Stimulated activated CD8-positive, alpha-beta memory T cell treated with anti-CD3 and anti-CD28 coated beads, Interleukin-15, amount 100 ng/mL, for 48 hours (primary cell): ENCODE results near the gene C1QTNF9.
"Not testable (repeated sequence)": the region's sequence is repeated elsewhere in the genome, so short reads cannot be mapped to it uniquely, and the experiment has no call there.

Experiments used
- DNase-seq, 2 donors: peaks; one replicate each; pipeline ENCODE4 v3.0.0-alpha.2; 2020; ENCODE audit warnings: low read depth in 2 of 2

The C1QTNF9 gene

GRCh38 chr13:24309300-24309699 lies at the start of gene C1QTNF9:
Gene C1QTNF9, plus strand, starts transcription at chr13:24309580. Its CDS starts 6,424 bp downstream, at chr13:24316004.
- not testable (repeated sequence) for DNase-seq

- no peak for DNase-seq
Observed at GRCh38 chr13:24261566-24261965, 47.8 kb upstream of the C1QTNF9 start.

- no peak for DNase-seq
Observed at GRCh38 chr13:24263632-24264031, 45.7 kb upstream of the C1QTNF9 start.

- DNase-seq, result peak; percentile 71
Observed at GRCh38 chr13:24264976-24265375, 44.4 kb upstream of the C1QTNF9 start.

GRCh38 chr13:24265453-24265852 lies 43.9 kb upstream of the C1QTNF9 start:
- DNase-seq, result no peak

DNA sequence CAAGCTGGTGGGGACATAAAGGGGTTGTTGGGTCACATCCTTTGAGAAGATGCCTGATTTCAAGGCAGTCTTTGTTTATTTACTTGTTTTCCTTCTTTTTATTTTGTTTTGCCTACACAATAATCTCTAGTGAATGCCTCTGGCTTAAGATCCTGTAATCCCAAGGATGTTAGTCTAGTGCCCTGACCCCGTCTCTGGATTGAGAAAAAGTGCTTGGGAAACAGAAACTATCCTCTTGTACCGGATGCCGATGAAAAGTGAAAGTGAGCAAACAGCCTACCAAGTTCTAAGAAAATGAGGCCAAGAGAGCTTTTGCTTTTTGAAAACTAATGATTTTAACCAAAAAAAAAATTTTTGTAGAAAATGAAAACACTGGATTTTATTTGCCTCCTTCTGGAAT lies 42.1 kb upstream of the C1QTNF9 start:
- DNase-seq, result no peak

GRCh38 chr13:24267801-24268200 lies 41.6 kb upstream of the C1QTNF9 start:
- DNase-seq, result no peak

GRCh38 chr13:24269821-24270220 lies 39.6 kb upstream of the C1QTNF9 start:
- no peak for DNase-seq

DNA sequence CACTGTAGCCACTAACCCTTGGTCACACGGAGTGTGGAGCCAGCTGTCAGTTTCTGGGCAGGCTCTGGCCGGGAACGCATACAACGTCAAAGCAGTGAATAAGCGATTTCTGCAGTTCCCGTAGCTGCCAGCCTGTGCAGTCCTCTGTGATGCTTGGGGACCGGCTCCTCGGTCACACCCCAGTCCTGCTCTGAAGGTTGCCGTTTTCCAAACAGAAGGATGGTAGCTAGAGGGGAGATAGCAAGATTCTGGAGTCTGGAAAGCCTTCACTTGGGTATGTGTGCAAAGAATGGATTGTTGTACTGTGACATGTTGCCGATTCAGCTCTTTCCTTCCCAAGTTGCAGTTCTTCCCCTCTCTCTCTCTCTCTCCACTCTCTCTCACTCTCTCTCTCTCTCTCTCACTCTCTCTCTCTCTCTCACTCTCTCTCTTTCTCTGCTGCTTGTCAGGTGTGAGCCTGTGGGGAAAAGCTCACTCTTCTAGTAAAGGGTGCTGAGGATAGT lies 38.7 kb upstream of the C1QTNF9 start:
- peak in 1 of 2 donors; percentile 43 for DNase-seq

DNA sequence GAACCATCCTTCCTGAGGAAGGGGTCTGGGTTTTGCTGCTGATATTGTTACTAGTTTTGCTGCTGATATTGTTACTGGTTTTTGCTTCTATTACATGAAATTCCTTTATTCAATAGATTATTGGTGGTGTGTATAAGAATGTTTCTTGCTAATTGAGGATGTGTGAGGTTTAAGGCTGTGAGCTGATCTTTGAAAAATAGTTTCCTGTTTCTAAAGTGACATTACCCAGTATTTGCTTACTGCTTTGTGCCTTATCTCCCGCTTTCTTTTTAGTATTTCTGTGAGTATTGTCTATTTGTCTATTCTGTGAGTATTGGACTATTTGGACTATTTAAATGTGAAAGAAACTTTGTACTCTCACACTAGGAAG lies 38.2 kb upstream of the C1QTNF9 start:
- DNase-seq, result no peak

DNA sequence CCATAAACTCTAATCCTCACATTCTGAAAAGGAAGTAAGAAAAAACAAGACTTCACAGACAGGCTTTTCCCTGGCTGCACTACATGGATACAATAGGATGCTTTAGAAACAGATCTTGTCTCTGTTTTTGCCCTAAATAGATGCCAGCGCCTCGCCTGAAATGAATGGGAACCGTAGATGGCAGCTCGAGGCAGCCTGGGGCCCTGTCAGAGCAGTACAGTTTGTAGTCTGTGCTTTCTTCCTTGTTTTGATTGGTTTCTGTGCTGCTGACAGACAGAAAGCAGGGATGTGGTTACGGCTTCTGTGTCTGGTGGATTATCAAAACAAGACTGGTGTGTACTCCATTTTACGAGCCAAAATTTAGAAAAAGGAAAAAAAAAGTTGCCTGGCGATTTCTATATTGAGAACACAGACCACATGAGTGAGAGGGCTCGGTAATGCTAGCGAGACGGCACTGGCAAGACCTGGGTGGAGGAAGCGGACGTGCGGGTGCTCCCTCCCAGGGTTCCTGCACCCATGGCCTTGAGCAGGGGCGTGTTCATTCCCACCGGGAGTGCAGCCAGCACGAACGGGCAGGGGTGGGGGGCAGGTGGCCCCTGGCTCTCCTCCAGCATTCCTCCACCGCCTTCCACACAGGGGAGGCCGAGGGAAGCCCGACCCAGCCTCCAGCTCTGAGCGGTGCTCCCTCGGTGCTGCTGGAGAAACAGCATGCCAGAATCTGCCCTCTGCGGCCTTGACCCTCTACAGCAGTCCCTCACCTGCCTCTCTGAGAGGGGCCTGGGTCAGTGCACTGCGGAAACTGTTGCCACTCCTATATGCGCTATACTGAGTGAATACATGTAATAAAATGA lies 37.6 kb upstream of the C1QTNF9 start:
- no peak for DNase-seq

GRCh38 chr13:24272452-24273161 lies 36.8 kb upstream of the C1QTNF9 start:
- DNase-seq, result no peak

DNA sequence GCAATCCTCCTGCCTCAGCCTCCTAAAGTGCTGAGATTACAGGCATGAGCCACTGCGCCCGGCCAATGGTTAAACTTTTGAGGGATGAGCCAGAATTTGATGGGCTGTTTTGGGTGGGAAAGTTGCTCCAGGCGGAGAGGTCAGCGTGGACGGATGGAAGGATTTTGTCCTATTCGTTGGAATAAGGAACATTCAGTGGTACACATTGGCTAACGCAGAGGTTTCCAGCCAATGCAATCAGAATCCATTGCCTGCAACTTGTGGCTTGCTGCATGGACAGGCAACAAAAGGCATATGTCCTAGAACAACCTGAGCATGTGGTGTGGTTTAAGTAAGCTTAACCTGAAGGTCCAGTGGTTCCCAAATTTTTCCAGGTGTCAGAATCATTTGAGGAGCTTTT lies 35.5 kb upstream of the C1QTNF9 start:
- no peak for DNase-seq

DNA sequence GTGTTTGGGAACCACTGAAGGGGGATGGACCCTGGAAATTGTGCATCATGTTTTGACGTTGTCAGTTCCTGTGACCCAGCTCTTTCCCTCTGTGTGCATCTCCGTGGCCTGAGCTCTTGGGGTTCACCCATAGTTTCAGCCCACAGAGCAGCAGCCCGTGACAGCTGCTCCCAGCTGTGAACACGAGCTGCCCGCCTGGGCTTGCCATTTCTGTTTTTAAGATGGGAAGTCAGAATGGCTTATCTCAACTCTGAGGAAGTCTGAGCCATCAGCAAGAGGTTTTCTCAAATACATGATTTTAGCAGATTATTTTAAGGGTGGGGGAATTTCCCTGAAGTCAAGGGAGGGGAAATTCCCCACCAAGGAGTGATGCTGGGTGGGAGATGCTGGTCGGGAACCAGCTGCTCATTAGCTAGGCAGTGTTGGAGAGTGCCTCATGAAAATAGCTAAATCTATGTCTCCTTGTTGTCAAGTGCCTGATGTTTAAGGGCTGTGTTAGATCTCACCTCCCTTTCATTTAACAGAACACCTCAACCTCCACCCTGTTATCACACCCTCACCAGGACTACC lies 34.8 kb upstream of the C1QTNF9 start:
- DNase-seq, result peak; percentile 65 to 71

DNA sequence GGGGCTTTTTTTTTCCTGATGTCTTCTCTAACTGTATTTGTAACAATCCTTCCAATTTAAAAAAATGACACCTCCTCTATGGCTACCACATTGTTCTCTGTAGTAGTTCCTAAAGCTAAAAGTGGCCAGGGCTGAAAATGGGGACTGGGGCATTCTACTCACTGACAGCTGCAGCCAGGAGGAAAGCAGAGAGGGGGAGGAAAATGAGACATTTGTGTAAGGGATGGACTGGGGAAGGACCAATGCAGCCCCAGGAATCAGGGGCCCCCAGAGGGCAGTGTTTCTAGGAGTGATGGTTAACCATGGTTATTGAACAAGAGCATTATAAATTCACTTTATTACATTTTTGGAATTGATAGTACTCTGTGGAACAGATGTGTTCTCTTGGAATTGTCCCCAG lies 34.3 kb upstream of the C1QTNF9 start:
- DNase-seq, result no peak

GRCh38 chr13:24276306-24276705 lies 33.1 kb upstream of the C1QTNF9 start:
- DNase-seq, result no peak

- DNase-seq, result no peak
Observed at GRCh38 chr13:24276861-24277260, 32.5 kb upstream of the C1QTNF9 start.

DNA sequence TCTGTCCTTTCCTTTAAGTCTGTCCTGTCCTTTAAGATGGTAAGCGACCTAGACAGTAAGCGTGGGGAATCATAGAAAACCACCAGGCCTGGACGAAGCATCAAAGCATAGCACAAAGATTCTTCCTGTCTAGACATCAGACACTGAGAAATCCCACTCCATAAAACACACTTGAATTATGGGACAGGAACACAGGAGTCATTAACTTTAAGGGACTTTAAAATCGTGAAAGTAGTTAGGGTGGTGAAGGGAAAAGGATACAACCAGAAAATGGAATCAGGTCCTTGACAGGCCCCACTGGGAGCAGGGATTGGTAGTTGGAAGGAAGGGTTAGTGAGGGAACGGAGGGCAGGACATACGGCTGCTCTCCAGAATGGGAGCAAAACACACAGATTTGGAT lies 31.6 kb upstream of the C1QTNF9 start:
- no peak for DNase-seq

DNA sequence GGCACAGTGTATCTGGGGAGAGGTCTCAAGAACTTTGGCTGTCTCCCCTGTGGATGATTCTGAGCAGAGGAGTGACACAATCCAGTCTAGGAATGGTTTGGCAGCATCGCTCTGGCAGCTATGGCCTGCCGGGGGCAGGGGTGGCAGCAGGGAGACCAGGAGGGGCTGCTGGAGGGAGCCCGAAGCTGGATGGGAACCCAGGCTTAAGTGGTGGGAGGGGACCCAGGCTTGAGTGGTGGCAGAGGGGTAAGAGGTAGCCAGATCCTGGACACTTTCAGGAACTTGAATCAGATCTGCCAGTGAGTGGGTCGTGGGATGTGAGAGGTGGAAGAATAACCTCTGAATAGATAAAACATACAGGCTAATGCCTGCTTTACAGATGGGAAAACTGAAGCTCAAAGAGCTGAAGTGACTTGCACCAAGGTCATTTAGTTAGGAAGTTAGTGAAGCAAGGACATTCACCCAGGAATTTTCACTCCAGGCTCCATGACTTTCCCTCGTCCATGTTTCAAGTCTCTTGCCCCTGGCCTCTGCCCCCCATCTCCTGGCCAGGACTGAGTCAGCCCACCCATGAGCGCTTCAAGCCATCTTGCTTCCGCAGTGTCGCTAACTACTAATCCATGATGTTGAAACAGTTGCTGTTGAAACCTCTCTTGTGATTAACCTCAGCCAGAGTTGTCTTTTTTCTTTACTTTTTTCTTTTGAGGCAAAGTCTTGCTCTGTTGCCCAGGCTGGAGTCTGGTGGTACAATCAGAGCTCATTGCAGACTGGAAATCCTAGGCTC lies 29.9 kb upstream of the C1QTNF9 start:
- DNase-seq, result no peak

GRCh38 chr13:24280720-24281119 lies 28.7 kb upstream of the C1QTNF9 start:
- no peak for DNase-seq

GRCh38 chr13:24281188-24282008 lies 28.0 kb upstream of the C1QTNF9 start:
- DNase-seq, result no peak
